WI38 (cell line): ENCODE measurements around the gene ITM2B.
A peak's percentile ranks its signal among the peaks of the same experiment; 100 is the strongest.

ENCODE experiments used
- H3K4me3 ChIP-seq: 2 replicates; pipeline ENCODE4 v1.5.1; 2011; ENCODE audit warnings: low read depth, mild to moderate bottlenecking, control low read depth, low read length
- TF ChIP-seq, protein P1 (sequence below): IDR thresholded peaks from 2 replicates; pipeline ENCODE4 v1.5.1; 2012; ENCODE audit warnings: low read depth, mild to moderate bottlenecking, control low read depth, low read length

Gene ITM2B

DNA sequence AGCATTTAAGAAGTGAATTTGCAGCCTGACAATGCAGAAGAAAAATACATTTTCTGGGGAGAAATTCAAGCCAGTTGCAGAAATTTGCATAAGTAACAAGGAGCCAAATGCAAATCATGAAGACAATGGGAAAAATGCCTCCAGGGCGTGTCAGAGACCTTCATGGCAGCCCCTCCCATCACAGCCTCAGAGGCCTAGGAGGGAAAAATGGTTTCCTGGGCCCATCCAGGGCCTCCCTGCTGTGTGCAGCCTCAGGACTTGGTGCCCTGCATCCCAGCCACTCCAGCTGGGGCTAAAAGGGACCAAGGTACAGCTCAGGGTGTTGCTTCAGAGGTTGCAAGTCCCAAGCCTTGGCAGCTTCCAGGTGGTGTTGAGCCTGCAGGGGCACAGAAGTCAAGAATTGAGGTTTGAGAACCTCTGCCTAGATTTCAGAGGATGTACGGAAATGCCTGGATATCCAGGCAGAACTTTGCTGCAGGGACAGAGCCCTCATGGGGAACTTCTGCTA, 16.7 kb upstream of the ITM2B start:
- TF ChIP-seq, protein P1, sequence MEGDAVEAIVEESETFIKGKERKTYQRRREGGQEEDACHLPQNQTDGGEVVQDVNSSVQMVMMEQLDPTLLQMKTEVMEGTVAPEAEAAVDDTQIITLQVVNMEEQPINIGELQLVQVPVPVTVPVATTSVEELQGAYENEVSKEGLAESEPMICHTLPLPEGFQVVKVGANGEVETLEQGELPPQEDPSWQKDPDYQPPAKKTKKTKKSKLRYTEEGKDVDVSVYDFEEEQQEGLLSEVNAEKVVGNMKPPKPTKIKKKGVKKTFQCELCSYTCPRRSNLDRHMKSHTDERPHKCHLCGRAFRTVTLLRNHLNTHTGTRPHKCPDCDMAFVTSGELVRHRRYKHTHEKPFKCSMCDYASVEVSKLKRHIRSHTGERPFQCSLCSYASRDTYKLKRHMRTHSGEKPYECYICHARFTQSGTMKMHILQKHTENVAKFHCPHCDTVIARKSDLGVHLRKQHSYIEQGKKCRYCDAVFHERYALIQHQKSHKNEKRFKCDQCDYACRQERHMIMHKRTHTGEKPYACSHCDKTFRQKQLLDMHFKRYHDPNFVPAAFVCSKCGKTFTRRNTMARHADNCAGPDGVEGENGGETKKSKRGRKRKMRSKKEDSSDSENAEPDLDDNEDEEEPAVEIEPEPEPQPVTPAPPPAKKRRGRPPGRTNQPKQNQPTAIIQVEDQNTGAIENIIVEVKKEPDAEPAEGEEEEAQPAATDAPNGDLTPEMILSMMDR: no peak
- H3K4me3 ChIP-seq: no peak overlapping the region

DNA sequence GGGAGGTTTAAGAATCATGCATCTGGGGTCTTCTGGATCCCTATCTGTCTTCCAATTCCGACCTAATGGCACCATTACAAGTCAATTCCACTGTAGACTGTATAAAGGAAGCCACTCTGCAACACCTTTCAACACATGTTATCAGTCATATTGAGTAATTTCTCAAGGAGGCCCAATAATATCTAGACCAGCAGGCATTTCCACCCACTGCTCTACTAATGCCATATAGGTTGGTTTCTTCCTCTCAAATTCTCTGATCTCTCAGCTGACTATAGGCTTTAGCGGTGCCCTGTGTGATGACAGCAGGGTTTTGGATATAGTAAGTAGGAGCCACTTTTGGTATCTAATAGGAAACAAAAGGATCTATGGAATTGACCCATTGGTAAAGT, 12.4 kb upstream of the ITM2B start:
- TF ChIP-seq, protein P1: no peak
- H3K4me3 ChIP-seq: no peak overlapping the region

- H3K4me3 ChIP-seq: no peak overlapping the region
These were observed 11.9 kb upstream of the ITM2B start for GRCh38 chr13:48220981-48221685.

GRCh38 chr13:48221686-48222187, 11.3 kb upstream of the ITM2B start:
- TF ChIP-seq, protein P1: no peak
- no peak overlapping the region; the same call in 1 of the 2 replicates for H3K4me3 ChIP-seq

More at GRCh38 chr13:48220981-48221685, 11.9 kb upstream of the ITM2B start:
- TF ChIP-seq, protein P1: no peak

DNA sequence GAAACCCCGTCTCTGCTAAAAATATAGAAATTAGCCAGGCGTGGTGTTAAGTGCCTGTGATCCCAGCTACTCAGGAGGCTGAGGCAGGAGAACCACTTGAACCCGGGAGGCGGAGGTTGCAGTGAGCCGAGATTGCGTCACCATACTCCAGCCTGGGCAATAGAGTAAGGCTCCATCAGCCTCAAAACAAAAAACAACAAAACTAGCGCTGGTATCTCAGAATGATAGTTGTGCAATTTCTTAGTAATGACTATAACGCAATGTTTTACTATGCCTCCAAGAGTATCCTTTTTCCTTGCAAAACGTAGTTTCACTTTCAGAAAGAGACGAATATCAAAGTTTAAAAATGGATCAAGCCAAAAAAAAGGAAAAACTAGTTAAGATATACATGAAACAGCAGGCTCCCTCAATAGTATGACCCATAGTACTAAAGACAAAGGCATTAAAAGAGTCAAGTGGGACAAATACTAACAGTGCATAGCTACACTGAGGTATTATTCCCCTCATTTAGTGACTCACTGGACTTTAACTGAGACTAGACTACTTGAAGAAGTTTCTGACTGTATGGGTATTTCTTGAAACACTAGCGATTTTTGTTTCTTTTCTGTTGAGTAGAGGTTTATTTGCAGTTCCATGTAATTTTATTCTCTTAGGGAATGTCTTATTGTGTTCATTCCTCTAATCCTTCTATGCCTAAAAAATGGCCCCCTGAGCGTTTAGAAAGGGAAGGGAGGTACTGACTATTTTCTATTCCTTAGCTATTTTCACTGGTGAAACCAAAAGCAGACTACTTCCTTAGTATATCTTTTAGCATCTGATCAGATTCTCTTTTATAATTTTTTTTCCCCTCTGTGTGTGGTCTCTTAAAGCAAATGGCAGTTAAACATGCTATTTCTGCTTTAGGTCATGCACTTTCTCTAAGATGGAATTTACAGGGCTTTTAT, 10.4 kb upstream of the ITM2B start:
- H3K4me3 ChIP-seq: peak overlapping the region; percentile 64
- TF ChIP-seq, protein P1: no peak

DNA sequence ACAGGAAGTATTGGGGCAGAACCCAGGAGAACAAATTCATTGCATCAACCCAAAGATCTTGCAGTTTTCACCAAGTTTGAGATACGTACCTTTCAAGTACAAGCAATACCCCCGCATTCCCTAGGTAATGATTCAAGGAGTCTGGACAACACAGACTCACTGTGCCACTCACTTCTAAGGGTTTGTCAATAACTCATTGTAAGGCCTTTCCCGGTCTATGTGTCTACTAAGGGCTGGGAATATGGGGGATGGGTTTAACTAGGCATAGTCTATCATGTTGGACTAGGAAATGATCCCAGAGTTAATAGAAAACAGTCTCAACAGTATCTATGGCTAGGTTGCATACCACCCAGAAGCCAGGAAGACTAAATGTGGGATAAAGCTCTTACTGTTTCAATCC, 8.3 kb upstream of the ITM2B start:
- H3K4me3 ChIP-seq: no peak overlapping the region
- TF ChIP-seq, protein P1: no peak
